SK-N-SH treated with all-trans-retinoic acid at 6 μM for 48 hours (cell line): ENCODE results near the gene DNLZ.

Experiments
- ATAC-seq: fragments of 200-7000 bp; cut with Tn5 transposase; 3 replicates; pipeline ENCODE4 v1.9.1; 2020; ENCODE audit warnings: mild to moderate bottlenecking, moderate library complexity
- ARNTL ChIP-seq: fragments of 450-650 bp; formaldehyde crosslinking; IDR thresholded peaks from 2 replicates; pipeline ENCODE4 v1.5.0; 2020; ENCODE audit warnings: low read depth, mild to moderate bottlenecking, moderate library complexity, borderline replicate concordance
- CREB5 ChIP-seq: fragments of 250-450 bp; sonication (Bioruptor Pico); IDR thresholded peaks from 2 replicates; pipeline ENCODE4 v1.5.1; 2020; ENCODE audit warnings: low read depth, mild to moderate bottlenecking, moderate library complexity
- CSDC2 ChIP-seq: fragments of 250-450 bp; sonication (Bioruptor Pico); IDR thresholded peaks from 2 replicates; pipeline ENCODE4 v1.5.0; 2020; ENCODE audit warnings: mild to moderate bottlenecking, moderate library complexity
- ISL1 ChIP-seq: fragments of 250-450 bp; sonication (Bioruptor Pico); IDR thresholded peaks from 2 replicates; pipeline ENCODE4 v2.1.2; 2022; ENCODE audit warnings: mild to moderate bottlenecking, moderate library complexity
- OSR1 ChIP-seq: fragments of 250-450 bp; sonication (Bioruptor Pico); IDR thresholded peaks from 2 replicates; pipeline ENCODE4 v1.8.0; 2022; ENCODE audit warnings: moderate library complexity, mild to moderate bottlenecking, inconsistent platforms
- PATZ1 ChIP-seq: fragments of 250-450 bp; sonication (Bioruptor Pico); IDR thresholded peaks from 2 replicates; pipeline ENCODE4 v1.8.0; 2020; ENCODE audit warnings: mild to moderate bottlenecking, moderate library complexity, borderline replicate concordance
- POU6F1 ChIP-seq: fragments of 250-450 bp; sonication (Bioruptor Pico); IDR thresholded peaks from 2 replicates; pipeline ENCODE4 v1.8.0; 2021; ENCODE audit warnings: low read depth, mild to moderate bottlenecking, moderate library complexity, borderline replicate concordance
- PPARA ChIP-seq: fragments of 250-450 bp; sonication (Bioruptor Pico); IDR thresholded peaks from 2 replicates; pipeline ENCODE4 v1.5.0; 2020; ENCODE audit warnings: mild to moderate bottlenecking, borderline replicate concordance
- RARB ChIP-seq: fragments of 250-450 bp; sonication (Bioruptor Pico); IDR thresholded peaks from 2 replicates; pipeline ENCODE4 v1.8.0; 2021; ENCODE audit warnings: mild to moderate bottlenecking, moderate library complexity
- SNAI2 ChIP-seq: fragments of 250-450 bp; sonication (Bioruptor Pico); IDR thresholded peaks from 2 replicates; pipeline ENCODE4 v1.5.0; 2020; ENCODE audit warnings: mild to moderate bottlenecking, moderate library complexity
- TCF4 ChIP-seq: fragments of 250-450 bp; sonication (Bioruptor Pico); IDR thresholded peaks from 2 replicates; pipeline ENCODE4 v1.8.0; 2021; ENCODE audit warnings: mild to moderate bottlenecking, moderate library complexity, borderline replicate concordance
- TSHZ2 ChIP-seq: fragments of 250-450 bp; sonication (Bioruptor Pico); IDR thresholded peaks from 2 replicates; pipeline ENCODE4 v1.5.0; 2020; ENCODE audit warnings: mild to moderate bottlenecking, moderate library complexity
- ZC3H10 ChIP-seq: fragments of 250-450 bp; sonication (Bioruptor Pico); IDR thresholded peaks from 2 replicates; pipeline ENCODE4 v1.5.1; 2021; ENCODE audit warnings: mild to moderate bottlenecking, moderate library complexity
- ZFP3 ChIP-seq: fragments of 250-450 bp; sonication (Bioruptor Pico); IDR thresholded peaks from 2 replicates; pipeline ENCODE4 v1.5.0; 2020; ENCODE audit warnings: mild to moderate bottlenecking, moderate library complexity
- ZFP30 ChIP-seq: fragments of 450-650 bp; formaldehyde crosslinking; IDR thresholded peaks from 2 replicates; pipeline ENCODE4 v1.5.0; 2022; ENCODE audit warnings: mild to moderate bottlenecking, moderate library complexity
- ZNF565 ChIP-seq: fragments of 450-650 bp; formaldehyde crosslinking; conservative IDR thresholded peaks from 2 replicates; pipeline ENCODE4 v1.5.0; 2020; ENCODE audit warnings: low read depth, mild to moderate bottlenecking, moderate library complexity
- ZNF70 ChIP-seq: fragments of 450-650 bp; formaldehyde crosslinking; IDR thresholded peaks from 2 replicates; pipeline ENCODE4 v1.5.0; 2020; ENCODE audit warnings: mild to moderate bottlenecking, moderate library complexity

The DNLZ gene

GRCh38 chr9:136375096-136375495 lies 11.6 kb upstream of the DNLZ start:
- no peak for ATAC-seq
- no peak for TF ChIP-seq ISL1 (CRISPR knock-in tag)
- TF ChIP-seq POU6F1 (CRISPR knock-in tag) = no peak
- no peak for TF ChIP-seq TSHZ2 (CRISPR knock-in tag)
- no peak for TF ChIP-seq PATZ1 (CRISPR knock-in tag)
- TF ChIP-seq TCF4 (CRISPR knock-in tag) = no peak
- TF ChIP-seq ZFP30 (CRISPR knock-in tag) = no peak

GRCh38 chr9:136374183-136374575 lies 10.6 kb upstream of the DNLZ start:
- no peak for TF ChIP-seq PATZ1 (CRISPR knock-in tag)
- no peak for TF ChIP-seq ARNTL (CRISPR knock-in tag)
- no peak for TF ChIP-seq SNAI2 (CRISPR knock-in tag)
- no peak for TF ChIP-seq RARB (CRISPR knock-in tag)
- TF ChIP-seq ISL1 (CRISPR knock-in tag) = no peak
- no peak for TF ChIP-seq ZC3H10
- TF ChIP-seq ZFP30 (CRISPR knock-in tag) = no peak
- no peak for TF ChIP-seq OSR1 (CRISPR knock-in tag)
- no peak for TF ChIP-seq CSDC2 (CRISPR knock-in tag)
- no peak for TF ChIP-seq ZNF70 (CRISPR knock-in tag)
- ATAC-seq = no peak

GRCh38 chr9:136373300-136374182 lies 10.0 kb upstream of the DNLZ start, which contains the start of gene CARD9:
CARD9 (minus strand) TSS chr9:136373669; CDS start chr9:136372078, 1,591 bp downstream.
- ATAC-seq = peak; percentile 27
- no peak for TF ChIP-seq ZFP3 (CRISPR knock-in tag)
- no peak for TF ChIP-seq ZNF565 (CRISPR knock-in tag)
- no peak for TF ChIP-seq PPARA (CRISPR knock-in tag)
- TF ChIP-seq TCF4 (CRISPR knock-in tag) = no peak
- TF ChIP-seq CREB5 (CRISPR knock-in tag) = no peak
